Measurements from ENCODE around the gene MRPS27.

DNA sequence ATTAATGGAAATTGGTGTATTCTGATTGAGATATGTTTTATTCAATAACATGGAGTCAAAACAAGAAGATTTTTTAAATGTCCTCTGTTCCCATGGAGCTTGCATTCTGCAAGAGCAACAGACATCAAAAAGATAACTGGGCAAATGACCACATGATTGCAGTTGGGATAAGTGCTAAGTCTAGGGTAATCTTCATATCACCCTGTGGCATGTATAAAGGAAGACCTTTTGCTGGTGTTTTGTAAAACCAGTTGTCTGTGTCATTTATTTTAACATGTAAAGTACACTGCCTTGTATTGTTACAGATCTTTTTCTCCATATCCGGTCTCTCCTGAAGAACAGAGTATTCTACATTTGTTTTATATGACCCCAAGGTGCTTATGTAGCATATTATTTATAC lies 44.1 kb upstream of the MRPS27 start:
- no peak for TF ChIP-seq POLR2A (IDR thresholded peaks at IDR 0.05; ENCODE audit: low read length)
- no peak for TF ChIP-seq GATA1 (IDR thresholded peaks at IDR 0.05; ENCODE audit: low read depth, low read length)
